GM12801 (cell line): ENCODE results near the gene CNN3.

Source experiments
- TF ChIP-seq, protein P1 (sequence below): IDR thresholded peaks from one replicate; pipeline ENCODE4 v1.5.1; 2011; ENCODE audit warnings: control low read depth; ENCODE audit not compliant: insufficient read length; ENCODE audit errors: extremely low read depth

Gene CNN3

DNA sequence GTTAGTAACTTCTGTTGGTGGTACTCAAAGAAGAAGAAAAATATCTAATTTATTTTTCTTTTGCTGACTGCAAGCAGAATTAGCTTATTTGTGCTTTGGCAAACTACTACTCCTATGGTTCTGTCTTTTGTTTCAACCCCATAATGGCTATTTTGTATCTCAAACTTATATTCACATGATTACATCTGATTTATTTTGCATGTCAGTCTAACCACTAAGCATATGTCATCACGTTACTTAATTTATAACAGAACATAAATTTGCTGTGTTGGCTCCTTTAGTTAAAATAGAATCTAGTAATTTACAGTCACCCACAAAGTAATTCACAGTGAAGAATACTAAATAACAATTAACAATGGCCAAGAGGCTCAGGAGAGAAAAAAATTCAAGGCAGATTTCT is 39.1 kb upstream of the CNN3 start:
- TF ChIP-seq, protein P1, sequence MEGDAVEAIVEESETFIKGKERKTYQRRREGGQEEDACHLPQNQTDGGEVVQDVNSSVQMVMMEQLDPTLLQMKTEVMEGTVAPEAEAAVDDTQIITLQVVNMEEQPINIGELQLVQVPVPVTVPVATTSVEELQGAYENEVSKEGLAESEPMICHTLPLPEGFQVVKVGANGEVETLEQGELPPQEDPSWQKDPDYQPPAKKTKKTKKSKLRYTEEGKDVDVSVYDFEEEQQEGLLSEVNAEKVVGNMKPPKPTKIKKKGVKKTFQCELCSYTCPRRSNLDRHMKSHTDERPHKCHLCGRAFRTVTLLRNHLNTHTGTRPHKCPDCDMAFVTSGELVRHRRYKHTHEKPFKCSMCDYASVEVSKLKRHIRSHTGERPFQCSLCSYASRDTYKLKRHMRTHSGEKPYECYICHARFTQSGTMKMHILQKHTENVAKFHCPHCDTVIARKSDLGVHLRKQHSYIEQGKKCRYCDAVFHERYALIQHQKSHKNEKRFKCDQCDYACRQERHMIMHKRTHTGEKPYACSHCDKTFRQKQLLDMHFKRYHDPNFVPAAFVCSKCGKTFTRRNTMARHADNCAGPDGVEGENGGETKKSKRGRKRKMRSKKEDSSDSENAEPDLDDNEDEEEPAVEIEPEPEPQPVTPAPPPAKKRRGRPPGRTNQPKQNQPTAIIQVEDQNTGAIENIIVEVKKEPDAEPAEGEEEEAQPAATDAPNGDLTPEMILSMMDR, result no peak

DNA sequence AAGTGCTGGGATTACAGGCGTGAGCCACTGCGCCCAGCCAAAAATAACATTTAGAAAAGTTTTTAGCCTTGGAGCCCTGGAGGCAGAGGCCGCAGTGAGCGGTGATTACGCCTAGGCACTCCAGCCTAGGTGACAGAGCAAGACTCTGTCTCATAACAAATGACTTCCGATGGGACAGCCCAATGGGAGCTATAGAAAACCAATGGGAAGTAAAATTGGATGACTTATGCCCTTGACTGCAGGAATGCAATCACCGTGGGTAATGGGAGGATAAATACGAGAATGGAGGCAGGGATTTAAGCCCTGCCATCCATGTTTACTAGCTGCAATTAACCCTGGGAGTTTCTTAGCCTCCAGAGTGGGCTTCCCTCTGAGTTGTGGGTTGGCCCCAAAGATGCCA is 37.0 kb upstream of the CNN3 start:
- TF ChIP-seq, protein P1, result no peak

DNA sequence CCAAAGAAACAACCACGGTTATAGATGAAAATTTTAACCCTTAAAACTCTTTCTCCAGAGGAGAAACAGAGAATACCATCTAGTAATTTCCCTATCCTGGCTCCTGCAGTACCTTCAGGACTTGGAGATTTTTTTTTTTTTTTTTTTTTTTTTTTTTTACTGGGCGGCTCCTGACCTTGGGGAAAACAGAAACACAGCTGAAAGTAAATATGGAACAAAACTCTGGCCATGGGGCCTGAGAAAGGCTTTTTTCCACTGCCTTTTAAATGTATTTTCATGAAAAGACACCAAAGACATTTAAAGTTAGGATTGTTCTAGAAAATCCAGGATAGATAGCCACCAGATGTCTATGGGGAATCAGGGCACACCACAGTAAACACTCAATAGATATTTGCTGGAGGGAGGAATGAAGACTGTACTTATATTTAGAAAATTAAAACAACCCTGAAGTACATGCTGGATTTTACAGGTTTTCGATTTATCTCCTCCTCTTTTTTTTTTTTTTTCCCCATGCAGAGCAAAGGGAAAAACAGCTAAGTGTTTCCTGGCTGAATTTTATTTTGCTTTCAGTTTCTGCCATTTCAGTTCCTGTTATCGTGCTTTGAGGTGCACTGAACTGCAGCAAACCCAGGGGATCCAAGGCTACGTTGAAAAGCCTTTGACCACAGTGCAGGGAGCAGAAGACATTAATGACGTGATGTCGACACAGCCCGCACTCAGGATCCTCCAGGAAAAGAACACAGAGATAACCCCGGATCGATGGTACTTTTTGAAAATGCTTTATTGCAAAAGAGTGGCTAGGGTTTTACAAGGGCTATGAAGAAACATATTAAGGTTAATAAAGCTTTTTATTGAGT is 35.7 kb upstream of the CNN3 start:
- TF ChIP-seq, protein P1, result no peak

DNA sequence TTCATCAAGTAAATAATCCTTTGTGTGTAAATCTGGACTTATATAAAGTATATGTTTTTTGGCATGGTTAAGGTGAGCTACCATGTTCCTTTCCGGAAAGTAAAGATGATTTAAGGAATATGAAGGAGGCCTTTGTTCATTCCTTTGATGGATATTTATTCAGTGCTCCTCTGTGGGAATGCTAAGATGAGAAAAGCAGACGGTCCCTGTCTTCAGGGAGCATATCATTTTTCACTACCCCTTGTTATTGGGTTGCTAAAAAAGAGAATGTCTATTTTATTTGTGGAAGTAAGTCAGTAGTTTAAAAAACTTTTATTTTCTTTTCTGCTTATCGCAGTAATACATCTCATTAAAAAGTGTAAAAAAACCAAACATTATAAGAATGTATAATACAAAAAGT is 35.1 kb upstream of the CNN3 start:
- TF ChIP-seq, protein P1, result no peak

DNA sequence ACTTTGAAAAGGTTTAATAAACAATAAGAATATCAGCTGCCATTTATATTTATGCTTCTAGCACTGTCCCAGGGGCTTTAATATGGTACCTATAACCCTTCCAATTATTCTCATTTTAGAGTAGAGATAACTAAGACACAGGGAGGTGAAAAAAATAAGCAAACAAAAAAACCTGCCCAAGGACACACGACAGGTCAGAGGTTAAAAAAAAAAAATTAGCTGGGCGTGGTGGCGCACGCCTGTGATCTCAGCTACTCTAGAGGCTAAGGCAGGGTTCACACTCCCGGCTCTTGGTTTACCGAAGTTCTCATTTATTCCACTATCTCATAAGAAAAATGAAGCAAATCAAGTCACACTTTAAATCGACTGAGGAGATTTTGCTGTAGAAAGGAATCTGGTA is 34.7 kb upstream of the CNN3 start:
- TF ChIP-seq, protein P1, result no peak

DNA sequence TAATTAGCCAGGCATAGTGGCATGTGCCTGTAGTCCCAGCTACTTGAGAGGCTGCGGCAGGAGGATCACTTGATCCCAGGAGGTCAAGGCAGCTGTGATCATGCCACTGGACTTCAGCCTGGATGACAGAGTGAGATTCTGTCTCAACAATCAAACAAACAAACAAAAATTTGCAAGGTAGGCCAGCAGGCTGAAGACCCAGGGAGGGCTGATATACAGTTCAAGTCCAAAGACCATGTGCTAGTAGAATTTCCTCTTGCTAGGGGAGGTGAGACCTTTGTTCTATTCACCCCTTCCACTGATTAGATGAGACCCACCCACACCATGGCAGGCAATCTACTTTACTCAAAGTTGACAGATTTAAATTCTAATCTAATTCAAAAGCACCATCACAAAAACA is 31.2 kb upstream of the CNN3 start:
- TF ChIP-seq, protein P1, result no peak

- TF ChIP-seq, protein P1, result no peak
Measured at GRCh38 chr1:94955767-94956632, 29.1 kb upstream of the CNN3 start.
